ENCODE results near the gene RCC1.

The RCC1 gene

DNA sequence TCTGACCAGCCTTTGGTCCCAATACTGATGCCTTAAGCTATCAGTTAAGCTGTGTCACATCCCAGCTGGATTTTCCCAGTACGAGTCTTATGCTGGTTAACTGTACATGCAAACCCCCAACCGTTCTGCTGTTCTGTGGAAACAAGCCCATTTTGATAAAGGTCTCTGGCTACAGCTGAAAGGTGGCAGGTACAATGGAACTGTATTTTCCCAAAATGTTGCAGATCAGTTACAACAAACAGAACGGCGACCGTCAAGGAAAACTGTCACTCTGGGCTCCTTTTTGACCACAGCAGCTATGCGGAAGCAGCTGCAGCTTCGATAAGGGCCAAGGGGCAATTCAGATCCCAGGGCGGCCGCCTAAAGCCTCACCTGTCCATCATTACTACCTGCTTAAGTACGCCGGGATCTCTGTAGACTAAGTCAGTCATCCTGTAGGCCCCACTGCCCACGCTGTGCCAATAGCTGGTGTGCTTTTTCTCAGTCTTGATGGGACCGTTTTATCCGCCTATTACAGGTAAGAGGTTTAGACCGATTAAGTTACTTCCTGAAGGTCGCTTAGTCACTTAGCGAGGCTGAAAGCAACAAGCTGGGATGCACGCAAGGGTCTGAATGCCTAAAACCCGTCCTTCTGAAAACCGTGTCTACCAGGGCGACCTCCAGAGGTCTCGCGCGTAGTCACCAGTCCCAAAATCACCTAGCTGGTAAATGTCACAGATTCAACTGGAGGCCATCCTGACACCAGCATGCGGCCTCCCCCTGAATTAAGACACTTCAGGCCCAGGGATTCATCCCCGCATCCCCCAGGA, 75.1 kb downstream of the RCC1 start:
- intact Hi-C loops (cut with DNase I) = loop anchor here (1.0 to 10.0 kb wide), 2 partner anchors 28 to 326 kb away; partner anchors contain the start of genes SESN2 and TRNAU1AP

DNA sequence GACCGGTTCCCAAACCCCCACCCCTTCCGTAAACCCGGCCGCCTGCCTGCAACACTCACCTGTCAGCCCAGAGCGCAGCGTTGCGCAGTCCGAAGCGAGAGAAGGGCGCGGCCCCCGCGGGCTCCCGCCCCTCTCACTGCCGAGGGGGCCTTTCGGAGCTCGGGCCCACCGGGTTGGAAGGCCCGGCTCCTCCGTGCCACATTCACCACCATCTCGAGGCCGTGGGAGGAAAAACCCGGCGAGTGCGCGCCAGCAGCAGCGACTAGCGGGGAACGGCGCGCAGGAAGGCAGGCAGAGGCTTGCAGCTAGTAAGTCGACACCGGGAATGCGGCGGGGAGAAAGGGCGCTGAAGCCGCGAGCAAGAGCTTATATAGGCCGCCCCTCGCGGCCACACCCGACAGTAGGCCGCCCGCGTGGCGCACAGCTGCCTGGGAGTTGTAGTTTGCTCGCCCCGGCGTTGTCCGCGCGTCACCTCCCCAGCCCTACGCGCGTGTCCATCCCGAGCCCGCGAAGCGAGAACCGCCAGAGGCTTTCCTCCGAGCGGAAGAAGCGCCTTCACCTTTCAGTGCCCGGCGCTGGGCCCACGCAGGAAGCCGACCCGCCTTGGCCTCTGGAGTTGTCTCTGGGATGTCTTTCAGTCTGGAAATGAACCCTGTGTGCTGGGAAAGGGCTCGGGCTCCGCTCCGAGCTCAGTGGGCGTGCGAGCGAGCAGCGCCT, 75.8 kb downstream of the RCC1 start:
- intact Hi-C loops (cut with DNase I) = loop anchor here (10.0 kb wide), 1 partner anchor 327 kb away; the partner anchor contains the start of gene SESN2

More for the DNA sequence above, 75.1 kb downstream of the RCC1 start:
- peak in 5 of 10 donors; percentile 12 to 81 (median 36) for DNase-seq

DNA sequence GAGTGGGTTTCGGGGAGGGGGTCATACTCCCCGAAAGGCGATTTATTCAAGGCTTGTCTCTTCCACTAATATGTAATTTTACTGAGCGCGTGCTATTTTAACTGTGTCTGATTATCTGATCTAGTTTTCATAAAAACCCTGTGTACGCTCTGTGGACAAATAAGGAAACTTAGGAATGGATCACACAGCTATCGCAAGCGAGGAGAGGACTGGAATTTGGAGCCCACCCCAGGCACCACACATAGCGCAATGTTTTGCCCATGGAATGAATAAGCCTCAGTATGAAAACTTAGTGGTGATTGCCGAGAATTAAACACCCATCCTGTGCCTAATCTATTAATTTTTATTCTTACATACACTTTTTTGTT, 76.4 kb downstream of the RCC1 start:
- no peak for DNase-seq
- intact Hi-C loops (cut with DNase I) = loop anchor here (10.0 kb wide), 1 partner anchor 327 kb away; the partner anchor contains the start of gene SESN2

More for the DNA sequence above, 75.8 kb downstream of the RCC1 start:
- peak; percentile 92 to 99 (median 96) for DNase-seq

DNA sequence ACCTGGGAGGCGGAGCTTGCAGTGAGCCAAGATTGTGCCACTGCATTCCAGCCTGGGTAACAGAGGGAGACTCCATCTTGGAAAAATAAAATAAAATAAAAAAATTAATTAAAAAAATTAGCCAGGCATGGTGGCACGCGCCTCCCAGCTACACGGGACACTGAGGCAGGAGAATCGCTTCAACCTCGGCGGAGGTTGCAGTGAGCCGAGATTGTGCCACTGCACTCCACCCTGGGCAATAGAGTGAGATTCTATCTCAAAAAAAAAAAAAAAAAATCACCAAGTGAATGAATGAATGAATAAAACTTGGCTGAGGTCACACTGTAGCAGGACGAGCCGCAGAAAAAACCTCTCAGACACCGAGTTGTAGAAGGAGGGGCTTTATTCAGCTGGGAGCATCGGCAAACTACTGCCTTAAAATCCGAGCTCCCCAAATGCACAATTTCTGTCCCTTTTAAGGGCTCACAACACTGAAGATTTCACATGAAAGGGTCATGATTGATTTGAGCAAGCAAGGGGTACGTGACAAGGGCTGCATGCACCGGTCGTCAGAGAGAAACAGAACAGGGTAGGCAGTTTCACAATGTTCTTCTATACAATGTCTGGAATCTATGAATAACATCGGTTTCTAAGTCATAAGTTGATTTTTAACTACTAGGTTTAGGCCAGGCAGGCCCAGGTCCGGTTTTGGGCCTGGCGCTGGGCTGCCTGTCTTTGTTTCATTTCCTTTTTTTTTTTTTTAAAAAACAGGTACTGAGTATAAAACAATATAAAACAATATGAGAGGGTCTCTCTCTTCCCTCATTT, 80.9 kb downstream of the RCC1 start:
- intact Hi-C loops (cut with DNase I) = loop anchor here (10.0 kb wide), 1 partner anchor 332 kb away; the partner anchor contains the start of gene SESN2
- DNase-seq = peak in 1 of 10 donors; percentile 14

All from posterior cingulate gyrus (tissue), 11 donors.